AG08396 (cell line): ENCODE data around the gene KRTAP20-3.

Source experiments
- DNase-seq: peaks from one replicate; pipeline ENCODE4 v3.0.0; 2012; ENCODE audit warnings: low spot score, mixed read lengths

Gene KRTAP20-3

GRCh38 chr21:30642564-30642963 is at the start of gene KRTAP20-3:
Gene KRTAP20-3, plus strand, starts transcription at chr21:30642864.
- DNase-seq, result no peak

GRCh38 chr21:30598802-30599201 is 43.9 kb upstream of the KRTAP20-3 start, which contains the start of gene KRTAP6-2:
Gene KRTAP6-2, minus strand, starts transcription at chr21:30598902. Its CDS starts 28 bp downstream, at chr21:30598874.
- no peak for DNase-seq

- no peak for DNase-seq
Observed at GRCh38 chr21:30600787-30601186, 41.9 kb upstream of the KRTAP20-3 start, which contains the start of gene KRTAP22-1. Gene KRTAP22-1, plus strand, starts transcription at chr21:30601087.

- no peak for DNase-seq
Observed at GRCh38 chr21:30605968-30606367, 36.7 kb upstream of the KRTAP20-3 start.

GRCh38 chr21:30612132-30612531 is 30.5 kb upstream of the KRTAP20-3 start:
- DNase-seq, result no peak

GRCh38 chr21:30613836-30614235 is 28.8 kb upstream of the KRTAP20-3 start, which contains the start of gene KRTAP6-1:
Gene KRTAP6-1, minus strand, starts transcription at chr21:30613930. Its CDS starts 26 bp downstream, at chr21:30613904.
- no peak for DNase-seq

GRCh38 chr21:30615199-30615598 is 27.5 kb upstream of the KRTAP20-3 start:
- DNase-seq, result no peak

- no peak for DNase-seq
Observed at GRCh38 chr21:30616125-30616524, 26.5 kb upstream of the KRTAP20-3 start, which contains the start of gene KRTAP20-1. Gene KRTAP20-1, plus strand, starts transcription at chr21:30616425. Its CDS starts 30 bp downstream, at chr21:30616455.

- DNase-seq, result no peak
Observed at GRCh38 chr21:30620080-30620479, 22.6 kb upstream of the KRTAP20-3 start.

GRCh38 chr21:30620522-30620921 is 22.1 kb upstream of the KRTAP20-3 start, which contains the start of gene KRTAP20-4:
Gene KRTAP20-4, plus strand, starts transcription at chr21:30620627.
- DNase-seq, result no peak

- no peak for DNase-seq
Observed at GRCh38 chr21:30623362-30623761, 19.3 kb upstream of the KRTAP20-3 start.

GRCh38 chr21:30625449-30626165 is 17.1 kb upstream of the KRTAP20-3 start:
- no peak for DNase-seq

GRCh38 chr21:30628109-30628508 is 14.6 kb upstream of the KRTAP20-3 start:
- DNase-seq, result no peak

GRCh38 chr21:30629200-30629599 is 13.5 kb upstream of the KRTAP20-3 start:
- no peak for DNase-seq

GRCh38 chr21:30634906-30635305 is 7.8 kb upstream of the KRTAP20-3 start, which contains the start of gene KRTAP20-2:
Gene KRTAP20-2, plus strand, starts transcription at chr21:30635206. Its CDS starts 58 bp downstream, at chr21:30635264.
- no peak for DNase-seq

- no peak for DNase-seq
Observed at GRCh38 chr21:30638686-30639085, 4.0 kb upstream of the KRTAP20-3 start.

GRCh38 chr21:30646904-30647414 is 4.3 kb downstream of the KRTAP20-3 start:
- no peak for DNase-seq

- DNase-seq, result no peak
Observed at GRCh38 chr21:30652891-30653290, 10.2 kb downstream of the KRTAP20-3 start.

GRCh38 chr21:30668776-30669175 is 26.1 kb downstream of the KRTAP20-3 start:
- no peak for DNase-seq

GRCh38 chr21:30672985-30673650 is 30.5 kb downstream of the KRTAP20-3 start:
- DNase-seq, result no peak

- no peak for DNase-seq
Observed at GRCh38 chr21:30674312-30674711, 31.6 kb downstream of the KRTAP20-3 start.

- DNase-seq, result no peak
Observed at GRCh38 chr21:30676737-30677136, 34.1 kb downstream of the KRTAP20-3 start.

GRCh38 chr21:30680586-30680985 is 37.9 kb downstream of the KRTAP20-3 start:
- DNase-seq, result no peak
